NCI-H187 treated with DMSO at 0.1 percent for 48 hours (cell line): ENCODE measurements around the gene AKT1S1.

Experiments
- DNase-seq: peaks from one replicate; lab custom pipeline; 2025; lab: John Stamatoyannopoulos, UW

AKT1S1 gene

GRCh38 chr19:49866933-49867782 lies 10.0 kb downstream of the AKT1S1 start, which contains the start of gene PNKP:
PNKP (minus strand) TSS chr19:49867576; CDS start chr19:49867204, 372 bp downstream.
- peak; percentile 78 for DNase-seq

DNA sequence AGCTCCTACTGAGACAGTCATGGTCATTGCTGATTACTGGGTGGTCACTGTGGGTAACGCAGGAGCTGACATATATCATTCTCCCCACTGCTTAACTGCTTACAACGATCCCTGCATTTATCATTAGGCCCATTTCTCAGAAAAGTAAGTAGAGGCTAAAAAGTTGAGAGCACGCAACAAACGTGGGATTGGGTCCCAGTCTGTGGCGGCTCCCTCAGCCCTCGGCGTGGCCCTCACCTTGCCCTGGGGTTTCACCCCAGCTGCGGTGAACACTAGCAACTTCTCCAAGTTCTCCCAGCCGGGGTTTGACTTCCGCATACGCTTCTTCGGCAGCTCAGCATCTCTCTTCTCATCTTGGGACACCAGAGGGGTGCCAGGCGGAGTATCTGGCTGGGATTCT lies 12.3 kb downstream of the AKT1S1 start:
- DNase-seq: no peak

GRCh38 chr19:49863935-49864320 lies 13.2 kb downstream of the AKT1S1 start:
- no peak for DNase-seq

GRCh38 chr19:49863254-49863934 lies 13.8 kb downstream of the AKT1S1 start:
- DNase-seq: no peak

- DNase-seq: no peak
Observed at GRCh38 chr19:49862391-49863253, 14.5 kb downstream of the AKT1S1 start.

GRCh38 chr19:49861541-49862378 lies 15.4 kb downstream of the AKT1S1 start:
- no peak for DNase-seq

DNA sequence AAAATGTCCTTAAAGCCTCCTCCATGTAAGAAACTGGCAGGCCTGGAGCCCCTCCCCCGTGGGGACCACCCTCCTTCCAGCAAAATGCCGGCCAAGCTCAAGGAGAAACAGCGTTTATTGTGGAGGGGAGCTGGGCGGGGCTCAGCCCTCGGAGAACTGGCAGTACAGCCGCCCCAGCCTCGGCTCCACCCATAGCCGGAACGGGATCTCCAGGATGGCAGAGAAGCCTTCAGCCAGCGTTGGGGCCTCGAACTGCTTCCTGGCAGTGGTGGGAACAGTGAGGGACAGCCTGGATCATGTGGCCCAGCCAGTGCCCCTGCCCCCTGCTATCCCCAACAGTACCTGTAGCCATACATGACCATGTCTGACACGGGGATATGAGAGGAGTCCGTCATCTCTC lies 16.0 kb downstream of the AKT1S1 start:
- no peak for DNase-seq

GRCh38 chr19:49860336-49861102 lies 16.6 kb downstream of the AKT1S1 start:
- DNase-seq: no peak

- DNase-seq: no peak
Observed at GRCh38 chr19:49859682-49860335, 17.3 kb downstream of the AKT1S1 start.

DNA sequence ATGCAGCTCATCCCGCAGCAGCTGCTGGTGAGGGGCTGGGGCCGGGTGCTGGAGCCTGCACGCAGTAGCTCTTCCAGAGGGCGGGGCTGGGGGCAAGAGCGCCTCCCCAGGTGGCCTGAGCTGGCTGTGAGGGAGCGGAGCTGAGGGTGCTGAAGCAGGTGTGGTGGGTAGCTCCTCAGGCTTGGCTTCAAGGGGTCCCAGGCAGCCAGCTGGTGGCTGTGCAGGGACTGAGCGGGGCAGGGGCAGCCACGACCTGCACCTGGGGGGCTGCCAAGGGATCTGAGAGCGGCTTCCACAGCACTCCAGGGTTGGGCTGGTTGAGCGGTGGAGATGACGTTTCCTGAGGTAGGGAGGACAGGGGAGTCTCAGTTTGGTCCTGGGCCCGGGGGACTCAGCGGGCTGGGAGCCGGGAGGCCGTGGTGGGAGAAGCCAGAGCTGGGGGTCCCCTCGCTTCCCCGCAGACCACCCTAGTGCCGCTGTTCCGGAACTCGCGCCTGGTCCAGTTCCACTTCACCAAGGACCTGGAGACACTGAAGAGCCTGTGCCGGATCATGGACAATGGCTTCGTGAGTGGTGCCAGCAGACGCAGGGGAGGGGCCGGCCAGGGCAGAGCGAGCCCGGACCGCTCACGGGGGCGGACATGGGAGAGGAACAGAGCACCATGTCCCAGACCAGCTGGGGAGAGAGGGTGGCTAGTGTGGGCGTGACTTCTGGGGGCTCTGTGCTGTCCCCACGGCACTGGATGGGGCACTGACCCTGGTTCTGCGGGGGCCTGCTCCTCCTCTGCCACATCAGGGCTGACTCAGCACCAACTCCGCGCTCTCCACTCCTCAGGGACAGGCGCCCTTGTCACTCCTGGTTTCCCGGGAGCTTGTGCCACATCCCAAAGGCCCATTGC lies 18.8 kb downstream of the AKT1S1 start:
- no peak for DNase-seq

DNA sequence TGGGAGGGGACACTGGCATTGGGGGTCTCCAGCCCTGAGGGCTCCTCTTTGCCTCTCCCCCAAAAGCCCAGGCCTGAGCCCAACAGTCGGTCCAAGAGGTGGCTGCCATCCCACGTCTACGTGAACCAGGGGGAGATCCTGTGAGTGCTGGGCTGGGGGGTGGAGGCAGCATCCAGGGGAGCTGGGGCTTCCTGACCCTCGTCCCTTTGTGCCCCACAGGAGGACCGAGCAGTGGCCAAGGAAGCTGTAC lies 19.4 kb downstream of the AKT1S1 start:
- no peak for DNase-seq

GRCh38 chr19:49857061-49857837 lies 19.9 kb downstream of the AKT1S1 start:
- no peak for DNase-seq

- DNase-seq: no peak
Observed at GRCh38 chr19:49856574-49857021, 20.6 kb downstream of the AKT1S1 start.

GRCh38 chr19:49855676-49856573 lies 21.2 kb downstream of the AKT1S1 start:
- DNase-seq: no peak

DNA sequence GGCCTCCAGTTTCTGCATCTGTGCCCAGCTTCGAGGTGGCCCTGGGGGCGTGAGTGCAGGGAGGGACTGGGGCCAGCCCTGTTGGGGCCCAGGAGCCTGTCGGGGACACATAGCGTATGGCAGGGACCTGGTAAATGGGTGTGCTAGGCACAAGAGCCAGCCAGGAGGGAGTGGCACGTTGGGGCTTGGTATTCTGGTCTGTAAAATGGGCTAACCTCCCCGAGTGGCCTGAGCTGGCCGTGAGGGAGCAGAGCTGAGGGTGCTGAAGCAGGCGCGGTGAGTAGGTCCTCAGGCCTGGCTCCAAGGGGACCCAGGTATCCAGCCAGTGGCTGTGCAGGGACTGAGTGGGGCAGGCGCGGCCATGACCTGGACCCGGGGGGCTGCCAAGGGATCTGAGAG lies 21.9 kb downstream of the AKT1S1 start:
- DNase-seq: no peak

DNA sequence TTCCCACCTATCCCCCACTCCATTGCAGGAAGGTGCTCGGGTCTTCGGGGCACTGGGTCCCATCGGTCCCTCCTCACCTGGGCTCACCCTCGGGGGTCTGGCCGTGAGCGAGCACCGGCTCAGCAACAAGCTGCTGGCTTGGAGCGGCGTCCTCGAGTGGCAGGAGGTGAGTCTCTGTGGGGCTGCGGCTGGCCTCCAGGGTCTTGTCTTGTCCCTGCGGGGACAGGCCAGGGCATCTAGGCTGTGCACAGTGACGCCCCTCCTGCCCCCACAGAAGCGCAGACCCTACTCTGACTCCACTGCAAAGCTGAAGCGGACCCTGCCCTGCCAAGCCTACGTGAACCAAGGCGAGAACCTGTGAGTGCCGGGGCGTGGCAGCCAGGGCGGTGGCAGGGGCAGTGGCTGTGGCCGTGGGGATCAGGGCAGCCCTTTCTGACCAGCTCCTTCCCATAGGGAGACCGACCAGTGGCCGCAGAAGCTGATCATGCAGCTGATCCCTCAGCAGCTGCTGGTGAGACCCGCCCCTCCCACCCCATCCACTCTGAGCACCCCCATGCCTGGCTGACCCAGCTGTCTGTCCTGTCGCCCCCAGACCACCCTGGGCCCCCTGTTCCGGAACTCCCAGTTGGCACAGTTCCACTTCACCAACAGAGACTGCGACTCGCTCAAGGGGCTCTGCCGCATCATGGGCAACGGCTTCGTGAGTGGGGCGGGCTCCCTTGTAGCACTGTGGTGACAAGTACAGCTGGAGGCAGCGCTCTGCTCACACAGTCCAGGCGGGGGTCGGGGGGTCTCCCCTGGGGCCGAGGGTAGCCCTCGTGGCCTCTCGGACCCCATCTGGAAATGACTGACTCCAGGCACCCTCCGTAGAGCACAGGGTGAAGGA lies 22.5 kb downstream of the AKT1S1 start:
- DNase-seq: no peak
